ENCODE data around the gene GPR55. TPM values are rescaled to one million over a fixed set of nuclear protein-coding genes. Genes with fewer than 3 reads are reported as not detected.

GPR55 gene
- total and polyA plus RNA-seq, 2 of the 8 experiments (the other 6 are each of a cell fraction or from before 2014, with no cell fraction given): not detected

DNA sequence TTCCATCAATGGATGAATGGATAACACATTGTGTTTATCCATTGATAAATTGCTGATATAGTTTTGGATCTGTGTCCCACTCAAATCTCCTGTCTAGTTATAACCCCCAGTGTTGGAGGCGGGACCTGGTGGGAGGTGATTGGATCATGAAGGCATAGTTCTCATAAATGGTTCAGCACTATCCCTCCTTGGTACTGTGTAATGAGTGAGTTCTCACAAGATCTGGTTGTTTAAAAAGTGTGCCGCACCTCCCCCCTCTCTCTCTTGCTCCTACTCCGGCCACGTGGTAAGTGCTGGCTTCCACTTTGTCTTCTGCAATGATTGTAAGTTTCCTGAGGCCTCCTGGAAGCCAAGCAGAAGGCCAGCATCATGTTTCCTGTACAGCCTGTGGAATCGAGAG, 47.0 kb upstream of the GPR55 start:
- Histone ChIP-seq H3K36me3 (ENCODE audit: control insufficient read depth in 2 of 4, insufficient read depth in 4 of 4, low read length in 3 of 4) (no peaks in the 10 kb centered on the region), H2AFZ (ENCODE audit: low read length) (no peak overlapping the region), H2AK5ac (ENCODE audit: low read depth, low read length) (no peak overlapping the region), H2BK120ac (replicated peaks; ENCODE audit: low read depth, low read length) (no peak overlapping the region), H4K20me1 (replicated peaks in 1 of 2; ENCODE audit: control insufficient read depth in 1 of 2, insufficient read depth in 2 of 2, low read length in 2 of 2) (no peaks in the 10 kb centered on the region), H3K4me1 (replicated peaks in 1 of 4; ENCODE audit: control insufficient read depth in 3 of 4, insufficient read depth in 4 of 4, low read length in 3 of 4) (peaks cover 0 to 2% (median 0%) of the 10 kb centered on the region in 4 experiments; a peak in 1 of 7 replicates), H2BK12ac (ENCODE audit: low read depth, low read length) (no peak overlapping the region), H2BK20ac (ENCODE audit: low read length) (no peak overlapping the region), H4K91ac (replicated peaks; ENCODE audit: insufficient read length, low read length) (no peak overlapping the region), H4K5ac (ENCODE audit: insufficient read length, low read depth, low read length) (no peak overlapping the region), H3K23ac (ENCODE audit: insufficient read length) (no peak overlapping the region), H3K79me2 (ENCODE audit: control insufficient read depth in 1 of 2, insufficient read depth in 2 of 2, low read length in 2 of 2) (no peaks in the 10 kb centered on the region), H3K18ac (ENCODE audit: extremely low read depth, low read length) (no peak overlapping the region), H3K4me3 (ENCODE audit: extremely low read depth in 1 of 4, insufficient read depth in 2 of 4, low read depth in 3 of 4, low read length in 4 of 4) (no peak overlapping the region), H2BK15ac (ENCODE audit: low read length) (no peak overlapping the region), H2BK5ac (ENCODE audit: low read depth, low read length) (no peak overlapping the region), H3K4me2 (ENCODE audit: insufficient read depth in 1 of 2, low read depth in 2 of 2, low read length in 2 of 2) (no peak overlapping the region), H4K8ac (ENCODE audit: extremely low read depth, insufficient read depth, low read length) (no peak overlapping the region), H3K14ac (ENCODE audit: insufficient read length) (no peak overlapping the region), H3K27me3 (replicated peaks in 1 of 4; ENCODE audit: control insufficient read depth in 3 of 4, extremely low read depth in 1 of 4, insufficient read depth in 3 of 4, low read length in 3 of 4) (no peaks in the 10 kb centered on the region), H3K27ac (ENCODE audit: low read depth, low read length) (no peak overlapping the region), H3K9ac (replicated peaks in 1 of 4; ENCODE audit: extremely low read depth in 1 of 4, low read depth in 3 of 4, low read length in 3 of 4) (no peak overlapping the region), H3K56ac (replicated peaks; ENCODE audit: insufficient read length, low read depth, low read length) (no peak overlapping the region), H3K23me2 (ENCODE audit: low read depth, low read length) (no peaks in the 10 kb centered on the region), H3K9me3 (ENCODE audit: insufficient read depth in 2 of 2, low read depth in 1 of 2, low read length in 1 of 2) (peaks cover 0 to 5% of the 10 kb centered on the region in 2 experiments; a peak in 2 of 4 replicates), H3K4ac (replicated peaks; ENCODE audit: insufficient read length, low read depth, low read length) (no peak overlapping the region), H3K79me1 (ENCODE audit: low read depth, low read length) (no peaks in the 10 kb centered on the region)
- no peak for DNase-seq (ENCODE audit: low read depth in 1 of 2, low spot score in 2 of 2)
- no peak for FAIRE-seq
- CTCF ChIA-PET (ENCODE audit: partially characterized antibody): interaction anchor here (1.1 to 2.3 kb wide), 2 partner anchors 13 to 46 kb away, joined by 6 to 9 read pairs; no protein-coding TSS in a partner anchor
- POLR2A ChIA-PET (ENCODE audit: partially characterized antibody): interaction anchor here (1.3 kb wide), 1 partner anchor 14 kb away, joined by 3 read pairs; no protein-coding TSS in a partner anchor
- TF ChIP-seq CHD1 (IDR thresholded peaks at IDR 0.05; ENCODE audit: low read depth, low read length): no peak
- no peak for TF ChIP-seq RXRA (IDR thresholded peaks at IDR 0.05; ENCODE audit: insufficient read depth, low read depth, low read length)
- TF ChIP-seq CTBP2 (IDR thresholded peaks at IDR 0.05; ENCODE audit: borderline replicate concordance, insufficient read depth, insufficient read length, low read length): no peak
- TF ChIP-seq BCL11A (IDR thresholded peaks at IDR 0.05; ENCODE audit: low read depth in 2 of 2, low read length in 2 of 2): no peak
- TF ChIP-seq SIRT6 (IDR thresholded peaks at IDR 0.05; ENCODE audit: low read length): no peak
- TF ChIP-seq, protein P1, sequence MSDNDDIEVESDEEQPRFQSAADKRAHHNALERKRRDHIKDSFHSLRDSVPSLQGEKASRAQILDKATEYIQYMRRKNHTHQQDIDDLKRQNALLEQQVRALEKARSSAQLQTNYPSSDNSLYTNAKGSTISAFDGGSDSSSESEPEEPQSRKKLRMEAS (IDR thresholded peaks at IDR 0.05): no peak
- TF ChIP-seq POLR2AphosphoS5 (IDR thresholded peaks at IDR 0.05; ENCODE audit: low read depth, low read length): no peak
- TF ChIP-seq GABPA (IDR thresholded peaks at IDR 0.05; ENCODE audit: borderline replicate concordance, insufficient read depth, low read length): no peak
- no peak for TF ChIP-seq TEAD4 (IDR thresholded peaks at IDR 0.05; ENCODE audit: low read depth, low read length)
- TF ChIP-seq CREB1 (IDR thresholded peaks at IDR 0.05): no peak
- TF ChIP-seq HDAC6 (IDR thresholded peaks at IDR 0.05; ENCODE audit: low read depth, low read length): no peak
- TF ChIP-seq SRF (IDR thresholded peaks at IDR 0.05; ENCODE audit: low read depth, low read length): no peak
- no peak for TF ChIP-seq CEBPB (IDR thresholded peaks at IDR 0.05; ENCODE audit: low read depth, low read length)
- TF ChIP-seq SUZ12 (IDR thresholded peaks at IDR 0.05; ENCODE audit: low read length): no peak
- no peak for TF ChIP-seq CHD2 (IDR thresholded peaks at IDR 0.05; ENCODE audit: low read length)
- TF ChIP-seq SP2 (IDR thresholded peaks at IDR 0.05; ENCODE audit: low read length): no peak
- WGBS, 2 experiments (ENCODE audit: extremely low coverage in 1 of 2, insufficient coverage in 1 of 2, insufficient read length in 1 of 2, insufficient replicate concordance in 2 of 2, low coverage in 1 of 2, low lambda C conversion rate in 2 of 2, missing lambda C conversion rate in 1 of 2): 84% methylated on average over 5 of the region's 5 CpGs; no CpG with 5 or more reads in 1 of the 2 experiments

All from H1 (cell line).